Colonic mucosa (tissue), 4 donors: ENCODE measurements around the gene RRAS2. TPM values are rescaled to one million over a fixed set of nuclear protein-coding genes. Genes with fewer than 3 reads are reported as not detected.

Source experiments
- DNase-seq: peaks from one replicate; pipeline ENCODE4 v3.0.0-alpha.2; 2020
- H3K27ac ChIP-seq: fragments of 200-600 bp; one replicate; pipeline ENCODE4 v1.8.0; 2021
- H3K27me3 ChIP-seq: fragments of 200-600 bp; one replicate; pipeline ENCODE4 v1.8.0; 2021
- H3K36me3 ChIP-seq: fragments of 200-600 bp; one replicate; pipeline ENCODE4 v1.8.0; 2021
- H3K4me1 ChIP-seq: fragments of 200-600 bp; one replicate; pipeline ENCODE4 v1.8.0; 2021; ENCODE audit warnings: mild to moderate bottlenecking
- H3K4me3 ChIP-seq: fragments of 200-600 bp; one replicate; pipeline ENCODE4 v1.8.0; 2021
- H3K9ac ChIP-seq, 2 donors: one replicate each; pipeline ENCODE4 v1.7.0; 2013; ENCODE audit warnings: control low read depth in 2 of 2, low read depth in 2 of 2, low read length in 2 of 2
- H3K9me3 ChIP-seq: fragments of 200-600 bp; one replicate; pipeline ENCODE4 v1.8.0; 2021
- CTCF ChIP-seq: fragments of 200-600 bp; IDR thresholded peaks from one replicate; pipeline ENCODE4 v1.8.0; 2022; ENCODE audit warnings: antibody characterized with exemption, mild to moderate bottlenecking
- intact Hi-C: fragments of 100-400 bp; cut with DNase I; formaldehyde crosslinking; loops from one replicate; pipeline ENCODE4 v1.14.1; 2022
- total RNA-seq, 2 donors: library from RNA; stranded (reverse); fragmentation: NEBNext Ultra II Directional in 1 of 2; extraction: Animal tissue kit (Norgen Biotek cat#: 25700) in 1 of 2; gene quantifications; one replicate each; pipeline ENCODE4 v1.2.1, GENCODE V29; 2021
- donor health status: healthy.
- donor health status: DM: no; HTN: no; CAD: no.
- donor health status: DM: no; HTN: no; CAD: no.

RRAS2 gene
- total RNA-seq, 2 donors from 2014 or later = 26.9 to 44.0 TPM

GRCh38 chr11:14232652-14233051, 126.3 kb downstream of the RRAS2 start:
- no peak for TF ChIP-seq CTCF
- Histone ChIP-seq H3K27ac (no peak overlapping the region), H3K9me3 (no peaks in the 10 kb centered on the region), H3K4me1 (no peaks in the 10 kb centered on the region), H3K36me3 (no peaks in the 10 kb centered on the region), H3K9ac (no peak overlapping the region), H3K4me3 (no peak overlapping the region), H3K27me3 (no peaks in the 10 kb centered on the region)
- no peak for DNase-seq
- intact Hi-C loops = no loop called here

GRCh38 chr11:14230407-14230806, 128.6 kb downstream of the RRAS2 start:
- Histone ChIP-seq H3K36me3 (no peaks in the 10 kb centered on the region), H3K9me3 (no peaks in the 10 kb centered on the region), H3K9ac (no peak overlapping the region), H3K27me3 (no peaks in the 10 kb centered on the region), H3K27ac (no peak overlapping the region), H3K4me1 (no peaks in the 10 kb centered on the region), H3K4me3 (no peak overlapping the region)
- no peak for DNase-seq
- TF ChIP-seq CTCF = no peak
- intact Hi-C loops = no loop called here

GRCh38 chr11:14229472-14229871, 129.5 kb downstream of the RRAS2 start:
- H3K27ac ChIP-seq = no peak overlapping the region
- no peaks in the 10 kb centered on the region for H3K36me3 ChIP-seq
- intact Hi-C loops = no loop called here
- H3K4me1 ChIP-seq = no peaks in the 10 kb centered on the region
- H3K27me3 ChIP-seq = no peaks in the 10 kb centered on the region
- no peak overlapping the region for H3K4me3 ChIP-seq
- no peak for DNase-seq
- H3K9me3 ChIP-seq = no peaks in the 10 kb centered on the region
- no peak for TF ChIP-seq CTCF
- no peak overlapping the region for H3K9ac ChIP-seq

GRCh38 chr11:14228356-14228755, 130.6 kb downstream of the RRAS2 start:
- Histone ChIP-seq H3K36me3 (no peaks in the 10 kb centered on the region), H3K27ac (no peak overlapping the region), H3K27me3 (no peaks in the 10 kb centered on the region), H3K9me3 (no peaks in the 10 kb centered on the region), H3K4me1 (no peaks in the 10 kb centered on the region), H3K9ac (no peak overlapping the region), H3K4me3 (no peak overlapping the region)
- intact Hi-C loops = no loop called here
- no peak for TF ChIP-seq CTCF
- no peak for DNase-seq

Other genes starting within 250 kb of the RRAS2 start
- 100 to 1,000 TPM in 1 of 2 donors, 10 to 100 TPM in 1; 95.2 to 112 TPM for gene COPB1, start 140.6 kb upstream of the RRAS2 start, total RNA-seq
- 100 to 1,000 TPM; 120 to 147 TPM for gene PSMA1, start 161.2 kb upstream of the RRAS2 start, total RNA-seq